GM12878 (cell line): ENCODE data around the gene STK35. TPM values are rescaled to one million over a fixed set of nuclear protein-coding genes. Genes with fewer than 3 reads are reported as not detected.

Experiments used
- ATAC-seq: fragments of 200-7000 bp; cut with Tn5 transposase; 3 replicates; pipeline ENCODE4 v1.9.1; 2020; ENCODE audit warnings: mild to moderate bottlenecking, moderate library complexity
- BruUV-seq: library from RNA; stranded (reverse); fragments of 400-500 nt; replicated peaks from 2 replicates; lab custom pipeline; 2021; lab: Mats Ljungman, UMichigan
- CTCF ChIA-PET: fragments of 300-600 bp; sonication (Branson Sonifier 250); formaldehyde crosslinking; extraction: SDS; loops from one replicate; lab custom pipeline; 2021; ENCODE audit warnings: inconsistent platforms; lab: Yijun Ruan, JAX
- POLR2A ChIA-PET: fragments of 350-600 bp; formaldehyde crosslinking; extraction: SDS; loops from one replicate; lab custom pipeline; 2021; ENCODE audit warnings: inconsistent platforms; lab: Charles Lee
- RAD21 ChIA-PET: fragments of 300-600 bp; sonication (Branson Sonifier 250); formaldehyde crosslinking; loops from one replicate; lab custom pipeline; 2023; ENCODE audit warnings: antibody characterized with exemption; ENCODE audit not compliant: unreplicated experiment; lab: Charles Lee
- SMC1A ChIA-PET: fragments of 300-600 bp; sonication (Branson Sonifier 250); formaldehyde crosslinking; loops from one replicate; lab custom pipeline; 2023; ENCODE audit not compliant: unreplicated experiment, uncharacterized antibody; lab: Charles Lee
- DNase-seq: peaks from one replicate; pipeline ENCODE4 v3.0.0-alpha.2; 2011; ENCODE audit warnings: low read depth, low spot score
- FAIRE-seq: peaks from 3 replicates; lab custom pipeline; 2011; peaks lifted over from hg19 to GRCh38; lab: Jason Lieb, UNC
- H2AFZ ChIP-seq: 2 replicates; pipeline ENCODE4 v1.6.0; 2011; ENCODE audit warnings: low read depth, low read length, control low read depth; ENCODE audit not compliant: control insufficient read depth
- H3K27ac ChIP-seq: 2 replicates; pipeline ENCODE4 v1.5.1; 2011; ENCODE audit warnings: control low read depth; ENCODE audit not compliant: control insufficient read depth, insufficient read depth
- H3K27me3 ChIP-seq, 2 experiments: replicated peaks in 1 of 2; 2 replicates each; pipeline versions ENCODE4 v1.6.0 to v1.6.1; 2011; ENCODE audit warnings: low read length in 1 of 2; ENCODE audit not compliant: control insufficient read depth in 2 of 2, insufficient read depth in 2 of 2
- H3K36me3 ChIP-seq, 2 experiments: 2 replicates each; pipeline ENCODE4 v1.5.1; 2011; ENCODE audit warnings: low read length in 1 of 2; ENCODE audit not compliant: control insufficient read depth in 2 of 2, insufficient read depth in 2 of 2
- H3K4me1 ChIP-seq: 2 replicates; pipeline ENCODE4 v1.6.1; 2011; ENCODE audit warnings: mild to moderate bottlenecking, low read length, moderate library complexity, mixed read lengths; ENCODE audit not compliant: control insufficient read depth, insufficient read depth
- H3K4me2 ChIP-seq: 2 replicates; pipeline ENCODE4 v1.6.0; 2011; ENCODE audit warnings: control low read depth; ENCODE audit not compliant: control insufficient read depth, insufficient read depth
- H3K4me3 ChIP-seq: fragments of 200-600 bp; sonication (generic); 2 replicates; pipeline ENCODE4 v1.5.1; 2016
- H3K79me2 ChIP-seq: 2 replicates; pipeline ENCODE4 v1.6.0; 2011; ENCODE audit warnings: low read length; ENCODE audit not compliant: control insufficient read depth, insufficient read depth
- H3K9ac ChIP-seq: 2 replicates; pipeline ENCODE4 v1.8.0; 2011; ENCODE audit warnings: low read length, control low read depth, mixed read lengths; ENCODE audit not compliant: control insufficient read depth, insufficient read depth
- H3K9me3 ChIP-seq: replicated peaks from 3 replicates; pipeline ENCODE4 v1.5.1; 2011; ENCODE audit warnings: mild to moderate bottlenecking, low read length; ENCODE audit not compliant: control insufficient read depth, insufficient read depth
- H4K20me1 ChIP-seq: 2 replicates; pipeline ENCODE4 v1.6.0; 2011; ENCODE audit not compliant: control insufficient read depth, insufficient read depth
- EED ChIP-seq: sonication (generic); IDR thresholded peaks from 2 replicates; pipeline ENCODE4 v1.6.1; 2016; ENCODE audit warnings: antibody characterized with exemption, low read depth
- HCFC1 ChIP-seq: fragments of 150-350 bp; IDR thresholded peaks from 2 replicates; pipeline ENCODE4 v1.6.1; 2014; ENCODE audit warnings: low read length
- LARP7 ChIP-seq: fragments of 450-650 bp; IDR thresholded peaks from 2 replicates; pipeline ENCODE4 v1.6.1; 2017; ENCODE audit warnings: mild to moderate bottlenecking
- NR2C1 ChIP-seq: fragments of 450-650 bp; IDR thresholded peaks from 2 replicates; pipeline ENCODE4 v1.6.1; 2017; ENCODE audit warnings: antibody characterized with exemption, mild to moderate bottlenecking, moderate library complexity
- RELA ChIP-seq: fragments of 450-650 bp; IDR thresholded peaks from 2 replicates; pipeline ENCODE4 v1.8.0; 2014; ENCODE audit warnings: borderline replicate concordance; ENCODE audit not compliant: partially characterized antibody
- TCF12 ChIP-seq: IDR thresholded peaks from 2 replicates; pipeline ENCODE4 v1.6.1; 2011; ENCODE audit warnings: low read depth, mild to moderate bottlenecking, low read length
- ZNF217 ChIP-seq: fragments of 450-650 bp; IDR thresholded peaks from 2 replicates; pipeline ENCODE4 v1.6.1; 2017; ENCODE audit warnings: antibody characterized with exemption, mild to moderate bottlenecking
- ZZZ3 ChIP-seq: IDR thresholded peaks from 2 replicates; pipeline ENCODE4 v1.6.1; 2011; ENCODE audit warnings: low read depth; ENCODE audit not compliant: control insufficient read depth, insufficient read length
- WGBS: methylation state at CpG from one replicate; pipeline ENCODE4 v1.1.6; 2016; ENCODE audit warnings: low lambda C conversion rate; ENCODE audit not compliant: insufficient replicate concordance, insufficient coverage; ENCODE audit errors: missing lambda C conversion rate; 5-methylcytosine and 5-hydroxymethylcytosine counted together
- in situ Hi-C: fragments of 300-500 bp; cut with MboI; formaldehyde crosslinking; loops from 9 replicates; pipeline ENCODE4 v1.14.3; 2018; ENCODE audit warnings: mixed read lengths
- intact Hi-C: fragments of 100-400 bp; cut with micrococcal nuclease; formaldehyde crosslinking; loops from one replicate; pipeline ENCODE4 v1.14.2; 2022; ENCODE audit not compliant: unreplicated experiment
- polyA plus RNA-seq, 11 experiments: library from polyadenylated mRNA; depleted of rRNA in 4 of 11; unstranded in 6 of 11; stranded (reverse) in 5 of 11; fragments of >200 nt; fragmentation: Nextera tagmentation in 4 of 11; fragmentation: Illumina TruSeq in 1 of 11; extraction: Ambion mirVana in 4 of 11; extraction: Trizol in 1 of 11; gene quantifications; 1 replicate in 1 of 11; 2 replicates in 10 of 11; pipeline versions ENCODE4 v1.2.1 to v1.2.3, GENCODE V29; 2011 to 2016; ENCODE audit warnings: inconsistent platforms in 2 of 11, missing spikeins in 2 of 11, low read depth in 1 of 11
- total RNA-seq, 4 experiments: library from RNA; depleted of rRNA in 3 of 4; stranded (reverse); fragments of >200 nt in 3 of 4; fragmentation: Illumina TruSeq in 1 of 4; extraction: Trizol in 1 of 4; gene quantifications; 2 replicates each; pipeline versions ENCODE4 v1.2.1 to v1.2.3, GENCODE V29; 2013 to 2021
- TF ChIP-seq, protein P1 (sequence below): IDR thresholded peaks from 2 replicates; pipeline ENCODE4 v1.6.1; 2012; ENCODE audit warnings: low read depth, low read length, improper control_type of control experiment
- TF ChIP-seq, protein P2 (sequence below): fragments of 450-650 bp; IDR thresholded peaks from 2 replicates; pipeline ENCODE4 v1.6.1; 2014; ENCODE audit warnings: mild to moderate bottlenecking

STK35 gene
- total and polyA plus RNA-seq, 10 of the 15 experiments (the other 5 are each of a cell fraction or from before 2014, with no cell fraction given): 2.9 to 19.4 (median 9.6) TPM

GRCh38 chr20:2109425-2110210 is 8.0 kb downstream of the STK35 start:
- in situ Hi-C loops: no loop called here
- no peaks in the 10 kb centered on the region for H3K27me3 ChIP-seq
- ATAC-seq (no peak), DNase-seq (no peak), FAIRE-seq (no peak)
- no peaks in the 10 kb centered on the region for H4K20me1 ChIP-seq
- H3K4me3 ChIP-seq: no peak overlapping the region
- H2AFZ ChIP-seq: no peak overlapping the region
- H3K4me2 ChIP-seq: no peak overlapping the region
- ChIA-PET RAD21 (interaction anchor here (1.0 to 1.5 kb wide), 3 partner anchors 15 to 63 kb away, joined by 3 to 5 read pairs (median 5); no protein-coding TSS in a partner anchor), CTCF (interaction anchor here (1.0 to 3.9 kb wide), 2 partner anchors 15 to 17 kb away, joined by 3 to 17 read pairs; no protein-coding TSS in a partner anchor), SMC1A (interaction anchor here (0.9 to 2.9 kb wide), 3 partner anchors 11 to 191 kb away, joined by 3 to 14 read pairs (median 3); no protein-coding TSS in a partner anchor), POLR2A (interaction anchor here (0.9 kb wide), 1 partner anchor 11 kb away, joined by 3 read pairs; no protein-coding TSS in a partner anchor)
- H3K27ac ChIP-seq: no peak overlapping the region
- peaks cover 16% of the 10 kb centered on the region for H3K4me1 ChIP-seq
- H3K79me2 ChIP-seq: peaks cover 72% of the 10 kb centered on the region
- BruUV-seq: no TSS peak
- no peak overlapping the region for H3K9ac ChIP-seq
- H3K36me3 ChIP-seq: peaks cover 6 to 16% of the 10 kb centered on the region in 2 experiments
- TF ChIP-seq HCFC1 (no peak), EED (no peak), RELA (no peak), NR2C1 (no peak), TCF12 (no peak), ZNF217 (no peak), ZZZ3 (no peak), LARP7 (no peak)
- TF ChIP-seq, protein P1, sequence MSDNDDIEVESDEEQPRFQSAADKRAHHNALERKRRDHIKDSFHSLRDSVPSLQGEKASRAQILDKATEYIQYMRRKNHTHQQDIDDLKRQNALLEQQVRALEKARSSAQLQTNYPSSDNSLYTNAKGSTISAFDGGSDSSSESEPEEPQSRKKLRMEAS: no peak
- TF ChIP-seq, protein P2, sequence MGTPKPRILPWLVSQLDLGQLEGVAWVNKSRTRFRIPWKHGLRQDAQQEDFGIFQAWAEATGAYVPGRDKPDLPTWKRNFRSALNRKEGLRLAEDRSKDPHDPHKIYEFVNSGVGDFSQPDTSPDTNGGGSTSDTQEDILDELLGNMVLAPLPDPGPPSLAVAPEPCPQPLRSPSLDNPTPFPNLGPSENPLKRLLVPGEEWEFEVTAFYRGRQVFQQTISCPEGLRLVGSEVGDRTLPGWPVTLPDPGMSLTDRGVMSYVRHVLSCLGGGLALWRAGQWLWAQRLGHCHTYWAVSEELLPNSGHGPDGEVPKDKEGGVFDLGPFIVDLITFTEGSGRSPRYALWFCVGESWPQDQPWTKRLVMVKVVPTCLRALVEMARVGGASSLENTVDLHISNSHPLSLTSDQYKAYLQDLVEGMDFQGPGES: no peak
- H3K9me3 ChIP-seq: no peaks in the 10 kb centered on the region
- intact Hi-C loops: loop anchor here (10.0 kb wide), 1 partner anchor 205 kb away; no protein-coding TSS in a partner anchor
- WGBS: 77% methylated on average over 6 of the region's 6 CpGs
